IMR-90 (cell line): Measurements from ENCODE around the gene CDK5RAP3. TPM values are rescaled to one million over a fixed set of nuclear protein-coding genes. Genes with fewer than 3 reads are reported as not detected.

ENCODE experiments used
- ATAC-seq: fragments of 200-7000 bp; cut with Tn5 transposase; 2 replicates; pipeline ENCODE4 v1.9.1; 2020; ENCODE audit warnings: low read depth, mild to moderate bottlenecking, moderate library complexity
- BruUV-seq: library from RNA; stranded (reverse); fragments of 400-500 nt; replicated peaks from 2 replicates; lab custom pipeline; 2021; lab: Mats Ljungman, UMichigan
- CTCF ChIA-PET: fragments of 300-600 bp; formaldehyde crosslinking; extraction: SDS; loops from one replicate; lab custom pipeline; 2021; ENCODE audit warnings: antibody characterized with exemption; lab: Yijun Ruan, JAX
- POLR2A ChIA-PET: fragments of 300-600 bp; sonication (Branson Sonifier 250); formaldehyde crosslinking; loops from one replicate; lab custom pipeline; 2022; ENCODE audit warnings: antibody characterized with exemption; ENCODE audit not compliant: unreplicated experiment; lab: Charles Lee
- DNase-seq: peaks from one replicate; pipeline ENCODE4 v3.0.0; 2013
- H2AFZ ChIP-seq: replicated peaks from 2 replicates; pipeline ENCODE3; 2013; ENCODE audit warnings: low read length, mild to moderate bottlenecking; ENCODE audit not compliant: poor library complexity
- H2AK5ac ChIP-seq: 2 replicates; pipeline ENCODE4 v1.6.1; 2013; ENCODE audit warnings: low read depth, low read length, inconsistent platforms
- H2AK9ac ChIP-seq: replicated peaks from 2 replicates; pipeline ENCODE3; 2013; ENCODE audit warnings: mild to moderate bottlenecking, low read depth, low read length, moderate library complexity; ENCODE audit not compliant: poor library complexity
- H2BK120ac ChIP-seq: 2 replicates; pipeline ENCODE4 v1.6.1; 2013; ENCODE audit warnings: low read depth, low read length, inconsistent platforms
- H2BK15ac ChIP-seq: 3 replicates; pipeline ENCODE4 v1.6.1; 2013; ENCODE audit warnings: low read depth, low read length, inconsistent platforms
- H2BK20ac ChIP-seq: 2 replicates; pipeline ENCODE4 v1.6.1; 2013; ENCODE audit warnings: low read depth, mild to moderate bottlenecking, inconsistent platforms, low read length, moderate library complexity
- H2BK5ac ChIP-seq: 2 replicates; pipeline ENCODE4 v1.6.1; 2013; ENCODE audit warnings: mild to moderate bottlenecking, low read depth, low read length, inconsistent platforms; ENCODE audit not compliant: poor library complexity, severe bottlenecking
- H3K14ac ChIP-seq: replicated peaks from 2 replicates; pipeline ENCODE4 v1.6.1; 2013; ENCODE audit warnings: low read depth, low read length, inconsistent platforms
- H3K18ac ChIP-seq: 2 replicates; pipeline ENCODE4 v1.6.1; 2013; ENCODE audit warnings: low read depth, low read length, control low read depth
- H3K23ac ChIP-seq: 2 replicates; pipeline ENCODE4 v1.6.1; 2013; ENCODE audit warnings: low read depth, low read length, inconsistent platforms
- H3K27ac ChIP-seq: 2 replicates; pipeline ENCODE4 v1.5.1; 2013; ENCODE audit warnings: mild to moderate bottlenecking, control low read depth, low read length; ENCODE audit not compliant: insufficient read depth
- H3K27me3 ChIP-seq: 2 replicates; pipeline ENCODE4 v1.6.1; 2013; ENCODE audit warnings: low read length; ENCODE audit not compliant: control insufficient read depth, insufficient read depth
- H3K36me3 ChIP-seq: 2 replicates; pipeline ENCODE4 v1.6.1; 2013; ENCODE audit warnings: low read length, mixed read lengths; ENCODE audit not compliant: control insufficient read depth, insufficient read depth
- H3K4ac ChIP-seq: 2 replicates; pipeline ENCODE4 v1.6.1; 2013; ENCODE audit warnings: low read depth, low read length, inconsistent platforms
- H3K4me1 ChIP-seq: 2 replicates; pipeline ENCODE4 v1.6.1; 2013; ENCODE audit warnings: low read length, mixed read lengths; ENCODE audit not compliant: control insufficient read depth, insufficient read depth
- H3K4me2 ChIP-seq: 2 replicates; pipeline ENCODE4 v1.6.1; 2013; ENCODE audit warnings: low read depth, mild to moderate bottlenecking, control low read depth, low read length, moderate library complexity
- H3K4me3 ChIP-seq: 2 replicates; pipeline ENCODE4 v1.5.1; 2013; ENCODE audit warnings: low read depth, mild to moderate bottlenecking, control low read depth, low read length, moderate library complexity; ENCODE audit not compliant: insufficient read depth
- H3K56ac ChIP-seq: 2 replicates; pipeline ENCODE4 v1.6.1; 2013; ENCODE audit warnings: low read length, inconsistent platforms; ENCODE audit not compliant: insufficient read depth; ENCODE audit errors: extremely low read depth
- H3K79me1 ChIP-seq, 2 experiments: 2 replicates each; pipeline ENCODE4 v1.6.1; 2013; ENCODE audit warnings: low read length in 2 of 2, inconsistent platforms in 1 of 2, low read depth in 1 of 2
- H3K9ac ChIP-seq: 2 replicates; pipeline ENCODE4 v1.6.1; 2013; ENCODE audit warnings: low read depth, low read length, control low read depth
- H3K9me1 ChIP-seq: 2 replicates; pipeline ENCODE4 v1.6.1; 2013; ENCODE audit warnings: low read length, inconsistent platforms; ENCODE audit not compliant: insufficient read depth
- H3K9me3 ChIP-seq: 2 replicates; pipeline ENCODE4 v1.6.1; 2013; ENCODE audit warnings: low read length; ENCODE audit not compliant: control insufficient read depth, insufficient read depth
- H4K20me1 ChIP-seq: 2 replicates; pipeline ENCODE4 v1.6.1; 2013; ENCODE audit warnings: low read length, inconsistent platforms; ENCODE audit not compliant: insufficient read depth
- H4K5ac ChIP-seq: 2 replicates; pipeline ENCODE4 v1.6.1; 2013; ENCODE audit warnings: mild to moderate bottlenecking, low read depth, low read length, control low read depth
- H4K8ac ChIP-seq, 2 experiments: 2 replicates each; pipeline ENCODE4 v1.6.1; 2013; ENCODE audit warnings: low read depth in 2 of 2, low read length in 2 of 2, control low read depth in 1 of 2, inconsistent platforms in 1 of 2
- H4K91ac ChIP-seq: 2 replicates; pipeline ENCODE4 v1.6.1; 2013; ENCODE audit warnings: low read depth, low read length, inconsistent platforms; ENCODE audit not compliant: insufficient read depth
- BHLHE40 ChIP-seq: fragments of 150-350 bp; IDR thresholded peaks from 2 replicates; pipeline ENCODE4 v1.6.1; 2016; ENCODE audit warnings: mild to moderate bottlenecking, low read depth, low read length
- CEBPB ChIP-seq: IDR thresholded peaks from 2 replicates; pipeline ENCODE4 v1.6.1; 2012; ENCODE audit warnings: low read depth, low read length, improper control_type of control experiment
- CHD1 ChIP-seq: IDR thresholded peaks from 2 replicates; pipeline ENCODE4 v1.6.1; 2012; ENCODE audit warnings: low read depth, low read length, improper control_type of control experiment
- CTCF ChIP-seq: conservative IDR thresholded peaks from 2 replicates; pipeline ENCODE4 v1.5.1; 2012; ENCODE audit warnings: mild to moderate bottlenecking, low read depth, low read length, improper control_type of control experiment
- ELK1 ChIP-seq: fragments of 150-350 bp; IDR thresholded peaks from 2 replicates; pipeline ENCODE4 v1.6.1; 2016; ENCODE audit warnings: low read depth, mild to moderate bottlenecking, low read length, moderate library complexity, borderline replicate concordance
- FOS ChIP-seq: fragments of 150-350 bp; IDR thresholded peaks from 2 replicates; pipeline ENCODE4 v1.6.1; 2016; ENCODE audit warnings: low read depth, low read length
- MAFK ChIP-seq: IDR thresholded peaks from 2 replicates; pipeline ENCODE4 v1.6.1; 2012; ENCODE audit warnings: low read depth, low read length, improper control_type of control experiment
- MAZ ChIP-seq: IDR thresholded peaks from 2 replicates; pipeline ENCODE4 v1.6.1; 2012; ENCODE audit warnings: low read depth, mild to moderate bottlenecking, low read length, improper control_type of control experiment, moderate library complexity, borderline replicate concordance
- MXI1 ChIP-seq: IDR thresholded peaks from 2 replicates; pipeline ENCODE4 v1.6.1; 2012; ENCODE audit warnings: low read depth, mild to moderate bottlenecking, low read length, moderate library complexity, borderline replicate concordance
- NFE2L2 ChIP-seq: fragments of 150-350 bp; IDR thresholded peaks from 2 replicates; pipeline ENCODE4 v1.6.1; 2016; ENCODE audit warnings: low read depth, mild to moderate bottlenecking, low read length
- POLR2A ChIP-seq: IDR thresholded peaks from 2 replicates; pipeline ENCODE4 v1.6.1; 2012; ENCODE audit warnings: mild to moderate bottlenecking, low read depth, low read length
- RAD21 ChIP-seq: IDR thresholded peaks from 2 replicates; pipeline ENCODE4 v1.6.1; 2012; ENCODE audit warnings: low read length, improper control_type of control experiment
- RCOR1 ChIP-seq: IDR thresholded peaks from 2 replicates; pipeline ENCODE4 v1.6.1; 2012; ENCODE audit warnings: mild to moderate bottlenecking, low read length, improper control_type of control experiment; ENCODE audit not compliant: insufficient replicate concordance
- RFX5 ChIP-seq: IDR thresholded peaks from 2 replicates; pipeline ENCODE4 v1.8.0; 2012; ENCODE audit warnings: low read depth, mild to moderate bottlenecking, low read length, moderate library complexity
- SMC3 ChIP-seq: fragments of 150-350 bp; IDR thresholded peaks from 2 replicates; pipeline ENCODE4 v1.6.1; 2016; ENCODE audit warnings: low read depth, mild to moderate bottlenecking, antibody characterized with exemption, low read length, moderate library complexity
- USF2 ChIP-seq: fragments of 150-350 bp; IDR thresholded peaks from 2 replicates; pipeline ENCODE4 v1.6.1; 2017; ENCODE audit warnings: mild to moderate bottlenecking, antibody characterized with exemption, low read length, low read depth
- WGBS, 2 experiments: methylation state at CpG; one replicate each; pipeline versions ENCODE4 v1.1.5 to v1.1.7; 2013; ENCODE audit warnings: missing lambda C conversion rate in 2 of 2; ENCODE audit not compliant: insufficient read length in 1 of 2; ENCODE audit errors: extremely low coverage in 2 of 2; 5-methylcytosine and 5-hydroxymethylcytosine counted together
- dilution Hi-C: fragments of 300-500 bp; cut with HindIII; formaldehyde crosslinking; loops from one replicate; pipeline ENCODE4 v1.14.3; 2018; ENCODE audit warnings: low sequenced_read_pairs; ENCODE audit not compliant: unreplicated experiment
- in situ Hi-C: fragments of 300-500 bp; cut with MboI; formaldehyde crosslinking; loops from 3 replicates; pipeline ENCODE4 v1.14.3; 2019; ENCODE audit warnings: low sequenced_read_pairs, inconsistent platforms, mixed read lengths
- intact Hi-C: fragments of 100-400 bp; cut with micrococcal nuclease; formaldehyde crosslinking; loops from 2 replicates; pipeline ENCODE4 v1.10.0; 2022
- polyA plus RNA-seq, 3 experiments: library from polyadenylated mRNA; depleted of rRNA; stranded (reverse); fragments of >200 nt; gene quantifications; 2 replicates each; pipeline ENCODE4 v1.2.3, GENCODE V29; 2012; ENCODE audit warnings: low replicate concordance in 1 of 3
- total RNA-seq: library from RNA; depleted of rRNA; stranded (reverse); fragments of >200 nt; gene quantifications from 2 replicates; pipeline ENCODE4 v1.2.3, GENCODE V29; 2012

CDK5RAP3 gene
- total and polyA plus RNA-seq, 2 of the 4 experiments (the other 2 are of a cell fraction): 75.3 to 153 TPM

GRCh38 chr17:48012654-48013053 is 41.7 kb downstream of the CDK5RAP3 start:
- Histone ChIP-seq H4K91ac (no peak overlapping the region), H2AK9ac (peak overlapping the region; percentile 33), H3K9me1 (no peaks in the 10 kb centered on the region; the same call in 1 of the 2 replicates), H2BK15ac (no peak overlapping the region), H3K14ac (no peak overlapping the region), H2BK20ac (no peak overlapping the region), H3K79me1 (no peaks in the 10 kb centered on the region), H2BK120ac (no peak overlapping the region), H4K8ac (no peak overlapping the region), H3K56ac (no peak overlapping the region), H3K27ac (no peak overlapping the region), H4K5ac (no peak overlapping the region), H3K18ac (no peak overlapping the region), H3K27me3 (peaks cover 13% of the 10 kb centered on the region), H3K36me3 (no peaks in the 10 kb centered on the region), H2BK5ac (no peak overlapping the region), H3K9me3 (no peaks in the 10 kb centered on the region), H4K20me1 (no peaks in the 10 kb centered on the region), H2AFZ (peak overlapping the region; percentile 16), H3K4me2 (peak overlapping the region; percentile 28; the same call in 1 of the 2 replicates), H3K4me1 (no peaks in the 10 kb centered on the region; the same call in 1 of the 2 replicates), H3K23ac (0 out of 2 replicates have a peak overlapping the region, but pooled peaks have one; percentile 16), H2AK5ac (0 out of 2 replicates have a peak overlapping the region, but pooled peaks have one; percentile 23), H3K4me3 (no peak overlapping the region), H3K9ac (no peak overlapping the region), H3K4ac (no peak overlapping the region)
- WGBS, 2 experiments: no CpG with 5 or more reads among the region's 5 CpGs
- TF ChIP-seq CHD1 (no peak), NFE2L2 (no peak), BHLHE40 (no peak), MAFK (no peak), ELK1 (no peak), RAD21 (no peak), CTCF (no peak), FOS (no peak), RCOR1 (no peak), USF2 (no peak), POLR2A (no peak), MXI1 (no peak), SMC3 (no peak), MAZ (no peak), CEBPB (no peak), RFX5 (no peak)
- DNase-seq (no peak), ATAC-seq (no peak)
- dilution Hi-C loops (no loop called here), in situ Hi-C loops (no loop called here), intact Hi-C loops (no loop called here)
- no TSS peak for BruUV-seq
- CTCF ChIA-PET: no interaction called here
- POLR2A ChIA-PET: no interaction called here
